ENCODE measurements around the gene MTPN. TPM values are rescaled to one million over a fixed set of nuclear protein-coding genes. Genes with fewer than 3 reads are reported as not detected.

Gene MTPN
- total RNA-seq, 4 donors from 2014 or later, result 39.4 to 74.3 (median 62.9) TPM

DNA sequence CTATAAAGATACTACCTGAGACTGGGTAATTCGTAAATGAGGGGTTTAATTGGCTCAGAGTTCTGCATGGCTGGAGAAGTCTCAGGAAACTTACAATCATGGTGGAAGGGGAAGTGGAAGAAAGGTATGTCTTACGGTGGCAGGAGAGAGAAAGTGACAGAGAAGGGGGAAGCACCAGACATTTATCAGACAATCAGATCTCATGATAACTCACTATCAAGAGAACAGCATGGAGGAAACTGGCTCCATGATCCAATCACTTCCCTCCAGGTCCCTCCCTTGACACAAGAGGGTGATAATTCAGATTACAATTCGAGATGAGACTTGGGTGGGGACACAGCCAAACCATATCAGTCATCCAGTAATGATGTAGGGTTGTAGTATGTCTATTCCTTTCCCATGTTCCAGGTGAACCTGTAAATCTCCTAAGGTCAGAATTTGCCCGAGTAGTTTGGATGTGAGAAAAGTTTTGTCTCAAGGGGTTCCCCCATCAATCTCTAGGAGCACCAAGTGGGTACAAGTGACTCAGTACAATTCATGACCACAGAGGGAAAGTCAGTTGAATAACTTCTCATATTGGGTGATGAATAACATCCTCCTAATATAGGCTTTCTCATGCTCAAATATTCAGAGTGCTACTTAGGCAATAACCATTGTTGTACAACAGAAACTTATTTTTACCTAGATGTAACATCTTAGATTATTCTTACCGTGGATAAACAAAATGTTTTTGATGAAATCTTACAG lies 39.7 kb upstream of the MTPN start:
- Histone ChIP-seq H3K4me1 (no peaks in the 10 kb centered on the region), H3K4me3 (no peak overlapping the region), H3K27me3 (no peaks in the 10 kb centered on the region), H3K36me3 (no peaks in the 10 kb centered on the region), H3K9me3 (no peaks in the 10 kb centered on the region), H3K27ac (no peak overlapping the region)
- no peak for TF ChIP-seq CTCF (IDR thresholded peaks at IDR 0.05)
- TF ChIP-seq POLR2A (IDR thresholded peaks at IDR 0.05), result no peak
- no peak for DNase-seq

- no peaks in the 10 kb centered on the region for H3K36me3 ChIP-seq
- no peak overlapping the region for H3K27ac ChIP-seq
- H3K4me3 ChIP-seq, result no peak overlapping the region
- DNase-seq, result no peak
- H3K27me3 ChIP-seq, result no peaks in the 10 kb centered on the region
- TF ChIP-seq POLR2A (IDR thresholded peaks at IDR 0.05), result no peak
- TF ChIP-seq CTCF (IDR thresholded peaks at IDR 0.05), result no peak
- H3K9me3 ChIP-seq, result no peaks in the 10 kb centered on the region
- no peaks in the 10 kb centered on the region for H3K4me1 ChIP-seq
Observed at GRCh38 chr7:136015638-136016037, 38.5 kb upstream of the MTPN start.

- TF ChIP-seq POLR2A (IDR thresholded peaks at IDR 0.05) (no peak), CTCF (IDR thresholded peaks at IDR 0.05) (no peak)
- Histone ChIP-seq H3K36me3 (no peaks in the 10 kb centered on the region), H3K27me3 (no peaks in the 10 kb centered on the region), H3K4me3 (no peak overlapping the region), H3K27ac (no peak overlapping the region), H3K4me1 (no peaks in the 10 kb centered on the region), H3K9me3 (no peaks in the 10 kb centered on the region)
- DNase-seq, result no peak
Observed at GRCh38 chr7:136014659-136015058, 37.5 kb upstream of the MTPN start.

DNA sequence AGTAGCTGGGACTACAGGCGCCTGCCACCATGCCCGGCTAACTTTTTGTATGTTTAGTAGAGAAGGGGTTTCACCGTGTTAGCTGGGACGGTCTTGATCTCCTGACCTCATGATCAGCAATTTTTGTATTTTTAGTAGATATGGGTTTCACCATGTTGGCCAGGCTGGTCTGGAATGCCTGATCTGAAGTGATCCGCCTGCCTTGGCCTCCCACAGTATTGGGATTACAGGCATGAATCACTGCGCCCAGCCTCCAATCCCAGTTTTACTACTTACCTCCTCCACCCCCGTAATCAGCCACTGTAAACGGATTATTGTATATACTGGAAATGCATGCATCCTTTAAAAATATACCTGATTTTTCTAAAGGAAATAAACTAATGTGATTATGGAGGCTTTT lies 35.1 kb upstream of the MTPN start:
- no peak overlapping the region for H3K4me3 ChIP-seq
- H3K27me3 ChIP-seq, result no peaks in the 10 kb centered on the region
- H3K9me3 ChIP-seq, result no peaks in the 10 kb centered on the region
- H3K27ac ChIP-seq, result no peak overlapping the region
- TF ChIP-seq CTCF (IDR thresholded peaks at IDR 0.05) (no peak), POLR2A (IDR thresholded peaks at IDR 0.05) (no peak)
- DNase-seq, result no peak
- H3K4me1 ChIP-seq, result no peaks in the 10 kb centered on the region
- no peaks in the 10 kb centered on the region for H3K36me3 ChIP-seq

GRCh38 chr7:136009488-136010079 lies 32.4 kb upstream of the MTPN start:
- Histone ChIP-seq H3K27me3 (no peaks in the 10 kb centered on the region), H3K9me3 (no peaks in the 10 kb centered on the region), H3K4me3 (no peak overlapping the region), H3K4me1 (no peaks in the 10 kb centered on the region), H3K36me3 (no peaks in the 10 kb centered on the region), H3K27ac (no peak overlapping the region)
- TF ChIP-seq CTCF (IDR thresholded peaks at IDR 0.05), result peak; percentile 49 to 85 (median 78)
- no peak for TF ChIP-seq POLR2A (IDR thresholded peaks at IDR 0.05)
- no peak for DNase-seq

Data from Peyer's patch (tissue), 4 donors.